K562 (cell line): ENCODE data around the gene NDUFB7. TPM values are rescaled to one million over a fixed set of nuclear protein-coding genes. Genes with fewer than 3 reads are reported as not detected.

Experiments
- ATAC-seq: fragments of 200-7000 bp; cut with Tn5 transposase; 3 replicates; pipeline ENCODE4 v1.9.1; 2020; ENCODE audit warnings: moderate library complexity
- BruUV-seq: library from RNA; stranded (reverse); fragments of 400-500 nt; replicated peaks from 2 replicates; lab custom pipeline; 2021; lab: Mats Ljungman, UMichigan
- CTCF ChIA-PET: fragments of 300-600 bp; formaldehyde crosslinking; extraction: SDS; loops from one replicate; lab custom pipeline; 2021; ENCODE audit warnings: low intra/inter-chr PET ratio; lab: Yijun Ruan, JAX
- POLR2A ChIA-PET: fragments of 300-600, 350-650 bp; sonication (Branson Sonifier 250); formaldehyde crosslinking; extraction: SDS; loops from one replicate; lab custom pipeline; 2021; ENCODE audit warnings: antibody characterized with exemption, inconsistent platforms; lab: Yijun Ruan, JAX
- DNase-seq, 4 experiments: peaks; one replicate each; pipeline versions ENCODE4 v3.0.0 to v3.0.0-alpha.2; 2011 to 2018; ENCODE audit warnings: low spot score in 3 of 4, mixed read lengths in 3 of 4; ENCODE audit errors: extremely low read depth in 1 of 4
- FAIRE-seq: peaks from 2 replicates; lab custom pipeline; 2011; peaks lifted over from hg19 to GRCh38; lab: Jason Lieb, UNC
- H2AFZ ChIP-seq: 2 replicates; pipeline ENCODE4 v1.6.0; 2011; ENCODE audit warnings: low read depth, low read length, control low read depth, inconsistent platforms
- H3K27ac ChIP-seq: fragments of 200-600 bp; 3 replicates; pipeline ENCODE4 v1.8.0; 2011; ENCODE audit warnings: low read depth, mild to moderate bottlenecking, control low read depth, inconsistent platforms, low read length, moderate library complexity, mixed read lengths; ENCODE audit errors: extremely low read depth
- H3K27me3 ChIP-seq, 2 experiments: fragments of 300-600 bp in 1 of 2; 2 replicates in 1 of 2; 3 replicates in 1 of 2; pipeline versions ENCODE4 v1.6.0 to v1.8.0; 2011; ENCODE audit warnings: inconsistent platforms in 2 of 2, low read length in 2 of 2, mild to moderate bottlenecking in 1 of 2, mixed read lengths in 1 of 2, moderate library complexity in 1 of 2; ENCODE audit not compliant: control insufficient read depth in 2 of 2, insufficient read depth in 2 of 2
- H3K36me3 ChIP-seq: fragments of 300-600 bp; 3 replicates; pipeline ENCODE4 v1.8.0; 2011; ENCODE audit warnings: mild to moderate bottlenecking, low read length, inconsistent platforms; ENCODE audit not compliant: control insufficient read depth, insufficient read depth
- H3K4me1 ChIP-seq, 2 experiments: fragments of 200-600 bp in 1 of 2; replicated peaks in 1 of 2; 2 replicates in 1 of 2; 3 replicates in 1 of 2; pipeline versions ENCODE4 v1.5.1 to v1.8.0; 2011; ENCODE audit warnings: inconsistent platforms in 2 of 2, low read length in 2 of 2, mild to moderate bottlenecking in 1 of 2, mixed read lengths in 1 of 2, moderate library complexity in 1 of 2; ENCODE audit not compliant: control insufficient read depth in 2 of 2, insufficient read depth in 2 of 2
- H3K4me2 ChIP-seq: 2 replicates; pipeline ENCODE4 v1.6.1; 2011; ENCODE audit warnings: low read length, control low read depth, inconsistent platforms, mixed read lengths; ENCODE audit not compliant: insufficient read depth
- H3K4me3 ChIP-seq: fragments of 200-600 bp; sonication (generic), shearing (Covaris generic); 2 replicates; pipeline ENCODE4 v1.5.1; 2016; ENCODE audit warnings: control low read depth, inconsistent platforms
- H3K79me2 ChIP-seq: fragments of 200-600 bp; 3 replicates; pipeline ENCODE4 v1.8.0; 2011; ENCODE audit warnings: low read length, inconsistent platforms; ENCODE audit not compliant: control insufficient read depth, insufficient read depth
- H3K9ac ChIP-seq, 2 experiments: 2 replicates each; pipeline versions ENCODE4 v1.6.0 to v1.6.1; 2011; ENCODE audit warnings: low read depth in 2 of 2, low read length in 2 of 2, control low read depth in 1 of 2, inconsistent platforms in 1 of 2, mild to moderate bottlenecking in 1 of 2, mixed read lengths in 1 of 2; ENCODE audit not compliant: insufficient read depth in 1 of 2
- H3K9me1 ChIP-seq: one replicate; pipeline ENCODE4 v1.6.0; 2011; ENCODE audit warnings: inconsistent platforms, mild to moderate bottlenecking, low read length, moderate library complexity; ENCODE audit not compliant: control insufficient read depth, insufficient read depth
- H3K9me3 ChIP-seq: replicated peaks from 2 replicates; pipeline ENCODE4 v1.5.1; 2011; ENCODE audit warnings: low read depth, low read length, inconsistent platforms; ENCODE audit not compliant: control insufficient read depth, insufficient read depth
- H4K20me1 ChIP-seq: replicated peaks from 2 replicates; pipeline ENCODE4 v1.6.1; 2011; ENCODE audit warnings: low read length, inconsistent platforms, mixed read lengths; ENCODE audit not compliant: control insufficient read depth, insufficient read depth
- CHCHD3 ChIP-seq: fragments of 250-450 bp; sonication (Bioruptor Pico); IDR thresholded peaks from 2 replicates; pipeline ENCODE4 v2.1.2; 2022; ENCODE audit warnings: mild to moderate bottlenecking
- DLX4 ChIP-seq: fragments of 250-450 bp; sonication (Bioruptor Pico); IDR thresholded peaks from 2 replicates; pipeline ENCODE4 v1.6.1; 2021; ENCODE audit warnings: mild to moderate bottlenecking
- ELK3 ChIP-seq: fragments of 450-650 bp; formaldehyde crosslinking; IDR thresholded peaks from 2 replicates; pipeline ENCODE4 v1.4.0; 2020; ENCODE audit warnings: mild to moderate bottlenecking
- FUS ChIP-seq: fragments of 200-400 bp; formaldehyde crosslinking; optimal IDR thresholded peaks from 2 replicates; pipeline ENCODE3; 2017; ENCODE audit warnings: low read depth, low read length
- MCM7 ChIP-seq, 2 experiments: fragments of 450-650 bp; IDR thresholded peaks; 2 replicates each; pipeline ENCODE4 v1.6.1; 2016 to 2018
- NR2C2 ChIP-seq, 2 experiments: fragments of 200-800 bp in 1 of 2; sonication (Bioruptor generic) in 1 of 2; sonication (generic) in 1 of 2; formaldehyde crosslinking in 1 of 2; IDR thresholded peaks; 2 replicates each; pipeline versions ENCODE4 v1.6.1 to v1.8.0; 2016 to 2022; ENCODE audit warnings: mild to moderate bottlenecking in 1 of 2, missing compliant biosample characterization in 1 of 2, missing genetic modification characterization in 1 of 2, missing genetic modification reagents in 1 of 2
- PRDM10 ChIP-seq: fragments of 450-650 bp; IDR thresholded peaks from 2 replicates; pipeline ENCODE4 v1.6.1; 2018; ENCODE audit not compliant: partially characterized antibody
- RBM25 ChIP-seq: fragments of 200-400 bp; formaldehyde crosslinking; IDR thresholded peaks from 2 replicates; pipeline ENCODE4 v1.6.1; 2018; ENCODE audit warnings: low read length, low read depth, moderate library complexity; ENCODE audit not compliant: severe bottlenecking
- RFX1 ChIP-seq: fragments of 450-650 bp; IDR thresholded peaks from 2 replicates; pipeline ENCODE4 v1.6.1; 2016; ENCODE audit warnings: mild to moderate bottlenecking, moderate library complexity
- TBP ChIP-seq: optimal IDR thresholded peaks from 2 replicates; pipeline ENCODE3; 2011; ENCODE audit warnings: low read depth, low read length, improper control_type of control experiment
- WGBS: fragments of 100-300 bp; shearing (Covaris generic); methylation state at CpG from one replicate; pipeline ENCODE4 v1.1.6; 2016; ENCODE audit warnings: low coverage, mixed read lengths; ENCODE audit not compliant: insufficient coverage; ENCODE audit errors: missing lambda C conversion rate; 5-methylcytosine and 5-hydroxymethylcytosine counted together
- in situ Hi-C: fragments of 300-500 bp; cut with MboI; formaldehyde crosslinking; loops from 4 replicates; pipeline ENCODE4 v1.15.0; 2018; ENCODE audit warnings: inconsistent platforms, mixed read lengths
- intact Hi-C: fragments of 100-400 bp; cut with micrococcal nuclease; formaldehyde crosslinking; loops from 2 replicates; pipeline ENCODE4 v1.14.2; 2022
- polyA plus RNA-seq, 8 experiments: library from polyadenylated mRNA; depleted of rRNA in 4 of 8; stranded (reverse) in 5 of 8; unstranded in 3 of 8; fragments of >200 nt; fragmentation: Nextera tagmentation in 2 of 8; fragmentation: Illumina TruSeq in 1 of 8; extraction: Ambion mirVana in 2 of 8; extraction: Trizol in 1 of 8; gene quantifications; 2 replicates each; pipeline versions ENCODE4 v1.2.1 to v1.2.3, GENCODE V29; 2011 to 2014; ENCODE audit warnings: inconsistent platforms in 1 of 8, missing spikeins in 1 of 8
- total RNA-seq, 7 experiments: library from RNA; depleted of rRNA in 6 of 7; stranded (reverse); fragments of >200 nt in 6 of 7; fragmentation: Illumina TruSeq in 2 of 7; extraction: Trizol in 2 of 7; gene quantifications; 2 replicates each; pipeline versions ENCODE4 v1.2.1 to v1.2.3, GENCODE V29; 2011 to 2021; ENCODE audit warnings: low replicate concordance in 1 of 7

NDUFB7 gene
- total and polyA plus RNA-seq, 9 of the 15 experiments (the other 6 are each of a cell fraction or from before 2014, with no cell fraction given), result 14.9 to 842 (median 137) TPM

- Histone ChIP-seq H2AFZ (no peak overlapping the region), H3K9ac (no peak overlapping the region), H3K27me3 (peaks cover 16 to 30% of the 10 kb centered on the region in 2 experiments), H3K79me2 (no peaks in the 10 kb centered on the region), H3K9me1 (no peaks in the 10 kb centered on the region), H3K27ac (no peak overlapping the region), H4K20me1 (no peaks in the 10 kb centered on the region), H3K36me3 (no peaks in the 10 kb centered on the region), H3K4me3 (no peak overlapping the region), H3K4me1 (no peaks in the 10 kb centered on the region), H3K9me3 (no peaks in the 10 kb centered on the region), H3K4me2 (no peak overlapping the region)
- in situ Hi-C loops (no loop called here), intact Hi-C loops (no loop called here)
- FAIRE-seq, result no peak
- POLR2A ChIA-PET, result interaction anchor here (0.9 kb wide), 1 partner anchor 11 kb away, joined by 3 read pairs; no protein-coding TSS in a partner anchor
- no peak for DNase-seq
- BruUV-seq, result no TSS peak
- WGBS, result 21% methylated on average over 2 of the region's 2 CpGs
- CTCF ChIA-PET, result no interaction called here
- ATAC-seq, result no peak
- TF ChIP-seq TBP, result no peak
- no peak for TF ChIP-seq CHCHD3 (CRISPR knock-in tag)
These were observed 32.1 kb upstream of the NDUFB7 start for GRCh38 chr19:14603990-14604387.

DNA sequence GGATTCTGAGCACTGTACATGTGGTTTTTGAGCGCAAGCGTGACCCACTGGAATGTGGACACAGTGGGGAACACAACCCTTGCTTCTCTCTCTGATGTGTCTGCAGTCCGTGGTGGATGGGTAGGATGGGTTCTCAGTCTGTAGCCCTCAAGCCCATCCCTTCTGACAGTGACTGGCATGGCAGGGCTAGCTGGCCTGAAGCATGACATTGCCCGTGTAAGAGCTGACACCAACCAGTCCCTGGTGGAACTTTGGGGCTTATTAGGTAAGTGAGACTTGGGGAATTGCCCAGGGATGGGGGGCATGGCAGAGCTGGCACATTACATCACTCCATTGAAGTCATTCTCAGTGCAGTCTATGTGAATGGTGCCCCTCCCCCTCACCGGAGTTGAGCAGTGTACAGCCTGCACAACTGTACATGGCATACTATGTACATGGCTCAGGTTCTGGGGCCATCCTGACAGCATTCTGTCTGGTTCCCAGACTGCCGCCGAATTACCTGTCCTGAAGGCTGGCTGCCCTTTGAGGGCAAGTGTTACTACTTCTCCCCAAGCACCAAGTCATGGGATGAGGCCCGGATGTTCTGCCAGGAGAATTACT is 27.8 kb upstream of the NDUFB7 start:
- Histone ChIP-seq H3K9me3 (no peaks in the 10 kb centered on the region), H3K4me2 (no peak overlapping the region), H3K4me1 (no peaks in the 10 kb centered on the region; a peak in 1 of 5 replicates), H3K9me1 (no peaks in the 10 kb centered on the region), H3K27ac (no peak overlapping the region), H3K4me3 (no peak overlapping the region), H2AFZ (no peak overlapping the region), H3K9ac (no peak overlapping the region), H3K36me3 (no peaks in the 10 kb centered on the region), H4K20me1 (no peaks in the 10 kb centered on the region), H3K27me3 (peaks cover 11 to 24% of the 10 kb centered on the region in 2 experiments), H3K79me2 (no peaks in the 10 kb centered on the region)
- no peak for TF ChIP-seq FUS
- no peak for TF ChIP-seq ELK3 (CRISPR knock-in tag)
- no peak for TF ChIP-seq DLX4 (CRISPR knock-in tag)
- TF ChIP-seq RFX1, result no peak
- peak; percentile 51 for TF ChIP-seq RBM25
- TF ChIP-seq MCM7 (IDR thresholded peaks at IDR 0.05), result no peak
- TF ChIP-seq PRDM10, result no peak
- no peak for TF ChIP-seq NR2C2 (CRISPR knock-in tag; IDR thresholded peaks at IDR 0.05)
- no peak for TF ChIP-seq NR2C2 (tag; IDR thresholded peaks at IDR 0.05)
- ChIA-PET CTCF (no interaction called here), POLR2A (interaction anchor here (0.7 kb wide), 1 partner anchor 312 kb away, joined by 5 read pairs; no protein-coding TSS in a partner anchor)
- FAIRE-seq, result no peak
- DNase-seq, result no peak
- in situ Hi-C loops, result no loop called here
- no peak for ATAC-seq
- BruUV-seq, result no TSS peak
- WGBS, result 5% methylated on average over 8 of the region's 8 CpGs
- intact Hi-C loops, result no loop called here
